GM23338 (cell line): ENCODE measurements around the gene GLIPR1. TPM values are rescaled to one million over a fixed set of nuclear protein-coding genes. Genes with fewer than 3 reads are reported as not detected.

Experiments used
- ATAC-seq: fragments of 200-7000 bp; cut with Tn5 transposase; 3 replicates; pipeline ENCODE4 v1.9.1; 2020
- DNase-seq: peaks from one replicate; pipeline ENCODE4 v3.0.0-alpha.2; 2015; ENCODE audit warnings: low spot score
- H2AFZ ChIP-seq: fragments of 200-600 bp; sonication (generic); 2 replicates; pipeline ENCODE4 v1.8.0; 2016; ENCODE audit warnings: antibody characterized with exemption, mild to moderate bottlenecking, moderate library complexity
- H3F3A ChIP-seq: fragments of 200-600 bp; sonication (generic); replicated peaks from 2 replicates; pipeline ENCODE4 v1.8.0; 2017; ENCODE audit warnings: antibody characterized with exemption, mixed run types, low read depth
- H3K27ac ChIP-seq: fragments of 200-600 bp; sonication (generic); 2 replicates; pipeline ENCODE4 v1.6.1; 2016; ENCODE audit warnings: low read depth
- H3K27me3 ChIP-seq: fragments of 200-600 bp; sonication (generic); 2 replicates; pipeline ENCODE4 v1.8.0; 2016; ENCODE audit warnings: mild to moderate bottlenecking, mixed run types, moderate library complexity; ENCODE audit not compliant: insufficient read depth
- H3K36me3 ChIP-seq: fragments of 200-600 bp; sonication (generic); 2 replicates; pipeline ENCODE4 v1.8.0; 2016; ENCODE audit warnings: mild to moderate bottlenecking; ENCODE audit not compliant: insufficient read depth
- H3K4me1 ChIP-seq: fragments of 200-600 bp; sonication (generic); 2 replicates; pipeline ENCODE4 v1.8.0; 2016; ENCODE audit warnings: mild to moderate bottlenecking, moderate library complexity; ENCODE audit not compliant: insufficient read depth
- H3K4me2 ChIP-seq: fragments of 200-600 bp; sonication (generic); 2 replicates; pipeline ENCODE4 v1.7.1; 2017; ENCODE audit warnings: mixed run types
- H3K4me3 ChIP-seq: fragments of 200-600 bp; sonication (generic); 2 replicates; pipeline ENCODE4 v1.6.1; 2016; ENCODE audit warnings: mixed run types
- H3K79me2 ChIP-seq: fragments of 200-600 bp; sonication (generic); replicated peaks from 2 replicates; pipeline ENCODE4 v1.8.0; 2017; ENCODE audit warnings: mild to moderate bottlenecking; ENCODE audit not compliant: insufficient read depth
- H3K9me2 ChIP-seq: fragments of 200-600 bp; sonication (generic); 2 replicates; pipeline ENCODE4 v1.8.0; 2017; ENCODE audit not compliant: insufficient read depth
- H4K20me1 ChIP-seq: fragments of 200-600 bp; sonication (generic); replicated peaks from 2 replicates; pipeline ENCODE4 v1.8.0; 2017; ENCODE audit warnings: mild to moderate bottlenecking; ENCODE audit not compliant: insufficient read depth
- H3K27ac Mint-ChIP-seq: 2 replicates; pipeline ENCODE4 v1.8.0; 2020; ENCODE audit warnings: inconsistent platforms, mild to moderate bottlenecking, moderate library complexity, mixed read lengths
- H3K27me3 Mint-ChIP-seq: 3 replicates; pipeline ENCODE4 v1.8.0; 2022; ENCODE audit warnings: low read depth, mild to moderate bottlenecking, moderate library complexity, mixed read lengths, inconsistent platforms; ENCODE audit not compliant: insufficient read depth, poor library complexity
- H3K36me3 Mint-ChIP-seq: 3 replicates; pipeline ENCODE4 v1.8.0; 2021; ENCODE audit warnings: low read depth, mild to moderate bottlenecking, inconsistent platforms, moderate library complexity, mixed read lengths
- H3K4me1 Mint-ChIP-seq: 3 replicates; pipeline ENCODE4 v1.8.0; 2020; ENCODE audit warnings: mild to moderate bottlenecking, inconsistent platforms, mixed read lengths
- H3K4me3 Mint-ChIP-seq: 3 replicates; pipeline ENCODE4 v1.8.0; 2021; ENCODE audit warnings: moderate library complexity, mild to moderate bottlenecking, inconsistent platforms, mixed read lengths
- H3K9me3 Mint-ChIP-seq: 3 replicates; pipeline ENCODE4 v1.8.0; 2020; ENCODE audit warnings: moderate library complexity, mild to moderate bottlenecking, inconsistent platforms, mixed read lengths
- CTCF ChIP-seq, 2 experiments: fragments of 200-600 bp in 1 of 2; sonication (generic) in 1 of 2; conservative IDR thresholded peaks; 2 replicates each; pipeline versions ENCODE4 v1.5.1 to v1.6.1; 2016 to 2017; ENCODE audit warnings: antibody characterized with exemption in 2 of 2, low read depth in 2 of 2, mild to moderate bottlenecking in 2 of 2, moderate library complexity in 1 of 2
- EZH2phosphoT487 ChIP-seq: fragments of 200-600 bp; sonication (generic); IDR thresholded peaks from one replicate; pipeline ENCODE4 v1.8.1; 2018; ENCODE audit warnings: antibody characterized with exemption; ENCODE audit not compliant: unreplicated experiment
- POLR2AphosphoS5 ChIP-seq: IDR thresholded peaks from 2 replicates; pipeline ENCODE4 v1.6.1; 2016; ENCODE audit warnings: antibody characterized with exemption, low read depth
- STAT1 ChIP-seq: IDR thresholded peaks from one replicate; pipeline ENCODE4 v1.6.1; 2016; ENCODE audit warnings: antibody characterized with exemption; ENCODE audit not compliant: unreplicated experiment
- polyA plus RNA-seq: library from polyadenylated mRNA; unstranded; fragments of >200 nt; fragmentation: Nextera tagmentation; extraction: Ambion mirVana; gene quantifications from 2 replicates; pipeline ENCODE4 v1.2.1, GENCODE V29; 2016
- total RNA-seq: library from RNA; depleted of rRNA; stranded (reverse); fragments of >200 nt; shearing (Covaris generic); gene quantifications from 2 replicates; pipeline ENCODE4 v1.2.3, GENCODE V29; 2014
- TF ChIP-seq, protein P1 (sequence below): fragments of 250-450 bp; sonication (Bioruptor Pico); IDR thresholded peaks from 2 replicates; pipeline ENCODE4 v1.5.0; 2020; ENCODE audit warnings: mild to moderate bottlenecking, moderate library complexity

Gene GLIPR1
- total and polyA plus RNA-seq, 2 experiments from 2014 or later: 0.03 to 6.1 TPM

DNA sequence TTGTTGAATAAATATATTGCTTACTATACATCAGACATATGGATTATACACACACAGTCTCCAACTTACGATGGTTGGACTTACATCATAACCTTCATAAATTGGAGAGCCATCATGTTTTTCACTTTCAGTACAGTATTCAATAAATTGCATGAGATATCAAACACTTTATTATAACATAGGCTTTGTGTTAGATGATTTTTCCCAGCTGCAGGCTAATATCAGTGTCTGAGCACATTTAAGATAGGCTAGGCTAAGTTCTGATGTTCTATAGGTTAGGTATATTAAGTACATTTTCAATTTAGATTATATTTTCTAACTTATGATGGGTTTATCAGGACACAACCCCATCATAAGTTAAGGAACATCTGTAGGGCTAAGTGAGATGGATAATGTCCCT, 48.8 kb downstream of the GLIPR1 start:
- H3K4me2 ChIP-seq: no peak overlapping the region
- no peaks in the 10 kb centered on the region for H3K36me3 Mint-ChIP-seq

More for the DNA sequence above, 48.8 kb downstream of the GLIPR1 start:
- Histone ChIP-seq H3K27ac (no peak overlapping the region), H3F3A (no peaks in the 10 kb centered on the region), H2AFZ (no peak overlapping the region), H3K79me2 (no peaks in the 10 kb centered on the region), H3K36me3 (no peaks in the 10 kb centered on the region), H3K4me1 (no peaks in the 10 kb centered on the region), H3K27me3 (no peaks in the 10 kb centered on the region), H3K9me2 (no peaks in the 10 kb centered on the region), H3K4me3 (no peak overlapping the region), H4K20me1 (no peaks in the 10 kb centered on the region)
- Mint-ChIP-seq H3K4me1 (peaks cover 4% of the 10 kb centered on the region; the same call in 2 of the 3 replicates), H3K9me3 (no peaks in the 10 kb centered on the region), H3K4me3 (no peak overlapping the region), H3K27me3 (no peaks in the 10 kb centered on the region), H3K27ac (no peak overlapping the region)
- ATAC-seq (no peak), DNase-seq (no peak)
- TF ChIP-seq STAT1: no peak
- TF ChIP-seq POLR2AphosphoS5: no peak
- no peak for TF ChIP-seq EZH2phosphoT487
- TF ChIP-seq CTCF (conservative IDR thresholded peaks at IDR 0.05; ENCODE audit: low read depth in 2 of 2): no peak
- TF ChIP-seq, protein P1, sequence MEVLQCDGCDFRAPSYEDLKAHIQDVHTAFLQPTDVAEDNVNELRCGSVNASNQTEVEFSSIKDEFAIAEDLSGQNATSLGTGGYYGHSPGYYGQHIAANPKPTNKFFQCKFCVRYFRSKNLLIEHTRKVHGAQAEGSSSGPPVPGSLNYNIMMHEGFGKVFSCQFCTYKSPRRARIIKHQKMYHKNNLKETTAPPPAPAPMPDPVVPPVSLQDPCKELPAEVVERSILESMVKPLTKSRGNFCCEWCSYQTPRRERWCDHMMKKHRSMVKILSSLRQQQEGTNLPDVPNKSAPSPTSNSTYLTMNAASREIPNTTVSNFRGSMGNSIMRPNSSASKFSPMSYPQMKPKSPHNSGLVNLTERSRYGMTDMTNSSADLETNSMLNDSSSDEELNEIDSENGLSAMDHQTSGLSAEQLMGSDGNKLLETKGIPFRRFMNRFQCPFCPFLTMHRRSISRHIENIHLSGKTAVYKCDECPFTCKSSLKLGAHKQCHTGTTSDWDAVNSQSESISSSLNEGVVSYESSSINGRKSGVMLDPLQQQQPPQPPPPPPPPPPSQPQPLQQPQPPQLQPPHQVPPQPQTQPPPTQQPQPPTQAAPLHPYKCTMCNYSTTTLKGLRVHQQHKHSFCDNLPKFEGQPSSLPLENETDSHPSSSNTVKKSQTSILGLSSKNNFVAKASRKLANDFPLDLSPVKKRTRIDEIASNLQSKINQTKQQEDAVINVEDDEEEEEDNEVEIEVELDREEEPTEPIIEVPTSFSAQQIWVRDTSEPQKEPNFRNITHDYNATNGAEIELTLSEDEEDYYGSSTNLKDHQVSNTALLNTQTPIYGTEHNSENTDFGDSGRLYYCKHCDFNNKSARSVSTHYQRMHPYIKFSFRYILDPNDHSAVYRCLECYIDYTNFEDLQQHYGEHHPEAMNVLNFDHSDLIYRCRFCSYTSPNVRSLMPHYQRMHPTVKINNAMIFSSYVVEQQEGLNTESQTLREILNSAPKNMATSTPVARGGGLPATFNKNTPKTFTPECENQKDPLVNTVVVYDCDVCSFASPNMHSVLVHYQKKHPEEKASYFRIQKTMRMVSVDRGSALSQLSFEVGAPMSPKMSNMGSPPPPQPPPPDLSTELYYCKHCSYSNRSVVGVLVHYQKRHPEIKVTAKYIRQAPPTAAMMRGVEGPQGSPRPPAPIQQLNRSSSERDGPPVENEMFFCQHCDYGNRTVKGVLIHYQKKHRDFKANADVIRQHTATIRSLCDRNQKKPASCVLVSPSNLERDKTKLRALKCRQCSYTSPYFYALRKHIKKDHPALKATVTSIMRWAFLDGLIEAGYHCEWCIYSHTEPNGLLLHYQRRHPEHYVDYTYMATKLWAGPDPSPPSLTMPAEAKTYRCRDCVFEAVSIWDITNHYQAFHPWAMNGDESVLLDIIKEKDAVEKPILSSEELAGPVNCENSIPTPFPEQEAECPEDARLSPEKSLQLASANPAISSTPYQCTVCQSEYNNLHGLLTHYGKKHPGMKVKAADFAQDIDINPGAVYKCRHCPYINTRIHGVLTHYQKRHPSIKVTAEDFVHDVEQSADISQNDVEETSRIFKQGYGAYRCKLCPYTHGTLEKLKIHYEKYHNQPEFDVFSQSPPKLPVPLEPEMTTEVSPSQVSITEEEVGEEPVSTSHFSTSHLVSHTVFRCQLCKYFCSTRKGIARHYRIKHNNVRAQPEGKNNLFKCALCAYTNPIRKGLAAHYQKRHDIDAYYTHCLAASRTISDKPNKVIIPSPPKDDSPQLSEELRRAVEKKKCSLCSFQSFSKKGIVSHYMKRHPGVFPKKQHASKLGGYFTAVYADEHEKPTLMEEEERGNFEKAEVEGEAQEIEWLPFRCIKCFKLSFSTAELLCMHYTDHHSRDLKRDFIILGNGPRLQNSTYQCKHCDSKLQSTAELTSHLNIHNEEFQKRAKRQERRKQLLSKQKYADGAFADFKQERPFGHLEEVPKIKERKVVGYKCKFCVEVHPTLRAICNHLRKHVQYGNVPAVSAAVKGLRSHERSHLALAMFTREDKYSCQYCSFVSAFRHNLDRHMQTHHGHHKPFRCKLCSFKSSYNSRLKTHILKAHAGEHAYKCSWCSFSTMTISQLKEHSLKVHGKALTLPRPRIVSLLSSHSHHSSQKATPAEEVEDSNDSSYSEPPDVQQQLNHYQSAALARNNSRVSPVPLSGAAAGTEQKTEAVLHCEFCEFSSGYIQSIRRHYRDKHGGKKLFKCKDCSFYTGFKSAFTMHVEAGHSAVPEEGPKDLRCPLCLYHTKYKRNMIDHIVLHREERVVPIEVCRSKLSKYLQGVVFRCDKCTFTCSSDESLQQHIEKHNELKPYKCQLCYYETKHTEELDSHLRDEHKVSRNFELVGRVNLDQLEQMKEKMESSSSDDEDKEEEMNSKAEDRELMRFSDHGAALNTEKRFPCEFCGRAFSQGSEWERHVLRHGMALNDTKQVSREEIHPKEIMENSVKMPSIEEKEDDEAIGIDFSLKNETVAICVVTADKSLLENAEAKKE (CRISPR knock-in tag): no peak
